Right lobe of liver (tissue), 4 donors: ENCODE data around the gene C10orf95.

Experiments
- CTCF ChIP-seq, 4 donors: fragments of 200-600 bp in 3 of 4; fragments of 450-650 bp in 1 of 4; IDR thresholded peaks; one replicate each; pipeline versions ENCODE4 v1.5.1 to v1.8.0; 2016 to 2022; ENCODE audit warnings: antibody characterized with exemption in 4 of 4, mild to moderate bottlenecking in 2 of 4
- POLR2A ChIP-seq: fragments of 450-650 bp; IDR thresholded peaks from one replicate; pipeline ENCODE4 v1.6.1; 2017; ENCODE audit warnings: antibody characterized with exemption, mild to moderate bottlenecking
- donor health status: DM: no; HTN: no; CAD: no.
- donor health status: DM: no; HTN: no; CAD: no.
- donor health status: DM: no; HTN: yes; CAD: no.

DNA sequence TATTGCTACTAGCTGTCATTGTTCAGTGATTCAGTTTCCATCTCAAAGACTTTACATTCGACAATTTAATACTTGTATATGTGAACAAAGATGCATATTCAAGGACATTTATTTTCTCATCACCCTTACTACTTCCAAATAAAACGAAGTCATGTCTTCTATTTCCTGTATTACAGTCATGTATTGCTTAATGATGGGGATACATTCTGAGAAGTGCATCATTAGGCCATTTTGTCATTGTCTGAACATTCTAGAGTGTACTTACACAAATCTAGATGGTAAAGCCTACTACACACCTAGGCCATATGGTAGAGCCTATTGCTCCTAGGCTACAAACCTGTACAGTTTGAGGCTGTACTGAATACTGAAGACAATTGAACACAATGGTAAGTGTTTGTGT lies 6.5 kb downstream of the C10orf95 start:
- no peak for TF ChIP-seq CTCF (IDR thresholded peaks at IDR 0.05)
- TF ChIP-seq POLR2A, result no peak
